Stimulated activated CD8-positive, alpha-beta memory T cell treated with anti-CD3 and anti-CD28 coated beads, Interleukin-2, amount 100 ng/mL, for 1 hour (primary cell): ENCODE results near the gene SORCS1.

Experiments
- DNase-seq, 2 donors: peaks; one replicate each; pipeline ENCODE4 v3.0.0-alpha.2; 2020; ENCODE audit warnings: low read depth in 2 of 2

The SORCS1 gene

DNA sequence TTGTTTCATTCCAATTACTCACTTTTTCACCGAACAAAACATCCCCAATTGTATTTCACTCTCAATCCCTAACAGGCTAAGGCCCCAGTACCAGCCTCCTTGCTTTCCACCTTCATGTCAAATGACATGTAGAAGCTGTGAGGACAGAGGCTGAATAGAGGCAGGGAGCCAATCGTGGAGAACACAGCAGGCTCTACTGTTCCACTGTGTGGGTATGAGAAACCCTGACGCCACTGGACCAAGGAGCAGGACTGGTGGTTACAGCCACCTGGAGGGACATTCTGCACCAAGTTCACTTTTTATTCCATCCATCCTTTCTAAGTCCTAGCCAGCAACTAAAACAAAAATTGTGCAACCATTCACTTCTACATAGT, 502.8 kb downstream of the SORCS1 start:
- DNase-seq: no peak

DNA sequence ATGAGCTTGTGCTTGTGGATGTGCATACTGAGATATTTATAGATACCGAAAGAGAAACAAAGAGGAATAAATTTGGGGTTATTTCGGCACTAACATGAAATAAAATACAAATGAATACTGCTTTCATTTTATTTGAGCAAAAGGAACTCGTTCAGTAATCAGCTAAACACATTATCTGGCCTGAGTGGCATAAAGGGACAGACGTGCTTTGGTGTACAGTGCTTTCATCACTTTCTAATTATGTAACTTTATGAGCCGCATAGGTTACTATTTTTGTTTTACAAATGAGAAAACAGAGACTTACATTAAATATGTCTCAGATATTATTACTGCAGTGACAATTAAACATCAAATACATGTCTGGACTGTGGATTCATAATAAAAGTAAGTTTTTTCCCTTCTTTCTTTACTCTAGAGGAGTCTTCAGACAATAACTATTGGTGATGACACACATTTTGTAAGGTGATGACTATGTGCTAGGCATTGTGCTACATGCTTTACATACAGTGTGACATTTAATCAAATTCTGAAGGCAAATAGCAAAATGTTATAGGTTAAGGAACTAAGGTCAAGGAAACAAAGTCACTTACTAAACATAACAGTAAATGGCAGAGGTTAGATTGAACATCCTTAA, 503.3 kb downstream of the SORCS1 start:
- DNase-seq: no peak

DNA sequence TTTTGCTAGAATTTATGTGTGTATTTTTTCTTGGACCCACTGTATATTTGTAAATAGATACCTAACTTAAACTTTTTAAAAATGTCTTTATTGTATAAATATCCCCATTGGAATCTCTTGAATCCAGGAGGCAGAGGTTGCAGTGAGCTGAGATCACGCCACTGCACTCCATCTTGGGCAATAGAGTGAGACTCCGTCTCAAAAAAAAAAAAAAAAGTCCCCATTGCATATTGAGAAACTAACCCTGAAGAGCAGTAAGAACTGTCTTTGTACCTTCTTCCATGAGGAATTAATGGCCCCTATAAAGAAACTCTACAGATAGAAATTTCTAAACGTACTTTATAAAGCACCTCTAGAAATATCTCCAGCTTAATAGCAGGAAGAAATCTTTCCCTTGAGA, 504.0 kb downstream of the SORCS1 start:
- DNase-seq: no peak

DNA sequence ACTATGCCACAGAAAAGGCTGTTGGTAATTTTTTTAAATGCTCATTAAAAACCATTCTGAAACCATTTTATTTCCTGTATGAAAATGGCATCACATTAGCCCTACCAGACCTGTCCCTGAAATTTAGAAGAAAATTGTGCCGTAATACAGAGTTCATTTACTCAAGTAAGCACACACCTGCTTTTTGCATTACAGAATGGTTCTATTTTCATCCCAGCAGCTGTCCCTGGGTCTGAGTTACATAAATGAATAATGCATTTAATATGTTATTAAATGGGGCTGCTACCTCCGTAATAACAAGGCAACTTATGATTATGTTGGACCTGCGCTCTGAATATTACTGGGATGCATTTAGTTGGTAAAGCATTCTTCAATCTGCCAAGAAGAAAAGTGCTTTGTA, 508.9 kb downstream of the SORCS1 start:
- no peak for DNase-seq

DNA sequence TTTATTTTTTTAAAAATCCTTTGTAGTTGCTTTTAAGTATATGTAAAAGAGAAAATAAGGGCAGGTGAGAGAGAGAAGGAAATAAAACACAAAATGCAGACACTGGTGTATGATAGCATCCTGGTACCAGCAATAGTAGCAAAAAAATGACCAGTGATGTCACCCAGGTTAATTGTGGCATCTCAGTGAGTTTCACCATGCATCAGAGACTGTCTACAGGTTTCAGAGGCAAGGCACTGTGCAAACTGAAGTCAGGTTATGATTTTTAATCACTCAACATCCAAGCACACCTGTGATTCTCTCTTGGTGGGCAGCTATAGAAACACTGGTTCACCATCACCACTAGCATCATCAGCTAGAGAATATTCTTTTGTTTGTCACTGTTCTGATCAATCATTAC, 509.3 kb downstream of the SORCS1 start:
- DNase-seq: no peak

DNA sequence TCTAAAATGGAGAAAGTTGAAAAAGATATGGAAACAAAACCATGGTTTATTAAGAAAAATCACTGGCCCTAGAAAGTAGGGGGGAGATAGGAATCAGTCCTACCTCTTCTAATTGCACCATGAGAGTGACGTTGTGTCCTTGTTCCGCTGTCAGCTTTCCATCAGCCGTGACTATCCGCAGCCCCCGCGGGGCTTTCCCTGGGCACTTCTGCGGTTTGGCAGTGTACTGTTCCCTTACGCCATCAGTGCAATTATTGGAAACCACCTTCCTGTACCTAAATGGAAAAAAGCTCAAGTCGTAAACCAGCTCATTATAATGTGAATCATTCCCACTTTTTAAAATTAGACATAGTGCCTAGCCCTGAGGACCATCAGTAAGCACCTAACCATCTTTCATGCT, 512.2 kb downstream of the SORCS1 start:
- DNase-seq: no peak

DNA sequence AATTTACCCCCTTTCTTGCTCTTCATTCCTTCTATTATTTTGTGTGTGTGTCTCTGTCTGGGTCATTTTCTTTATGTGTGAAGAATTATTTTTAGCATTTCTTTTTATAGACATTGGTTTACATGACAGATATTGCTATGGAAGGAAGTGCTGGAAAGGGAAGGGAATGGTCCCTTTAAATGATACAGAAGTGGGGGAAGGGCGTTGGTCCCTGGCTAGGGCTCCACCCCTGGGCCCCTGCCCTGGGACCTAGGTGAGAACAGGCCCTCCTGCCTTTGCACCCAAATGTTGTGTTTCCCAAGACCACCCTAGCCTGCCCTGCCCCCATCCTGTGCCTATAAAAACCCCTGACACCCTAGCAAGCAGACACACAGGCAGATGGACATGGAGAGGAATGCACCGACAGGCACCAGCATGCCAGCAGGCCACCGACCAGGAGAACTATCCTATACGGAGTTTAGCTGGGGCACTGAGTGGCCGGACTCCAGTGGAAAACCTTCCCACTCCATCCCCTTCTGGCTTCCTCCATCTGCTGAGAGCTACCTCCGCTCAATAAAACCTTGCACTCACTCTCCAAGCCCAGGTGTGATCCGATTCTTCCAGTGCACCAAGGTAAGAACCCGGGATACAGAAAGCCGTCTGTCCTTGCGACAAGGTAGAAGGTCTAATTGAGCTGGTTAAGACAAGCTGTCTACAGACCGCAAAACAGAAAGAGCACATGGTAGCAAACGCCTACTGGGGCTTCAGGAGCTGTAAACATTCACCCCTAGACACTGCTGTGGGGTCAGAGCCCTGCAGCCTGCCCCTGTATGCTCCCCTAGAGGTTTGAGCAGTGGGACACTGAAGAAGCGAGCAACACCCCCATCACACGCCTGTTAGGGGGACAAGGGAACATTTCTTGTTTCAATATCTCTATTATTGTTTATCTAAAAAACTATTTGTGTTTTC, 515.7 kb downstream of the SORCS1 start:
- DNase-seq: no peak

DNA sequence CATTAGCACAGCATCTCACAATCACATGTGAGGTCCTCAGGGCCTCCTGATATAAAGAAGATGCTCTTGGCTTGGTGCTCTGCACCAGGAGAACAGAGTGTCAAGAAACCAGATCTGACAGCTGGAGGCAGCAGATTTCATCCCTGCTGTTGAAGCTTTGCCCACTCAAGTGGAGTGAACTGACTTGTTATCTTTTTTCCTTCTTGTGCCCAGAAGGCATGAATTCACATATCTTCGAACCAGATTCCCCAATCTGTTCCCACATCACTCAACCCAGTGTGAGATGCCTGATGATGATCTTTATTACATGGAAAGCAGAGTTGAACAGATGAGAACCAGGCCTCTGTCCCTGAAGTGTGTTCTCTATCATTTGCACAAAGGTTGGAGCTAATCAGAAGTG, 521.0 kb downstream of the SORCS1 start:
- no peak for DNase-seq

DNA sequence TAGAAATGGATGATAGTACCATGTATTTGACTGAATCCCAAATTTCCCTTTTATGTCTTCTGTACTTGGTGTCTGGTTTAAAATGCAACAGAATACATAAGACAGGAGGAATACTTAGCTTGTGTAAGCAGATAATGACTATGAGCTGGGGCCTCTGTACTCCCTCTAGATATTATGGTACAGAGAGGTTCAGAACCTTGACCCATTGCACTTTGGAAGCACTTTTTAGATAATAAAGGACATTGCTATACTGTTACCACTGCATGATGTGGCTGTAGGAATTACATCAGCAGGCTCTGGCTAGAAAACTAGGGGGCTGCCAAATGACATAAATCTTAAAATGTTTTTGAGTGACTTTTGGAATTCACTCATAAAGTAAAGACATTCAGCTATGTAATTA, 526.6 kb downstream of the SORCS1 start:
- no peak for DNase-seq

DNA sequence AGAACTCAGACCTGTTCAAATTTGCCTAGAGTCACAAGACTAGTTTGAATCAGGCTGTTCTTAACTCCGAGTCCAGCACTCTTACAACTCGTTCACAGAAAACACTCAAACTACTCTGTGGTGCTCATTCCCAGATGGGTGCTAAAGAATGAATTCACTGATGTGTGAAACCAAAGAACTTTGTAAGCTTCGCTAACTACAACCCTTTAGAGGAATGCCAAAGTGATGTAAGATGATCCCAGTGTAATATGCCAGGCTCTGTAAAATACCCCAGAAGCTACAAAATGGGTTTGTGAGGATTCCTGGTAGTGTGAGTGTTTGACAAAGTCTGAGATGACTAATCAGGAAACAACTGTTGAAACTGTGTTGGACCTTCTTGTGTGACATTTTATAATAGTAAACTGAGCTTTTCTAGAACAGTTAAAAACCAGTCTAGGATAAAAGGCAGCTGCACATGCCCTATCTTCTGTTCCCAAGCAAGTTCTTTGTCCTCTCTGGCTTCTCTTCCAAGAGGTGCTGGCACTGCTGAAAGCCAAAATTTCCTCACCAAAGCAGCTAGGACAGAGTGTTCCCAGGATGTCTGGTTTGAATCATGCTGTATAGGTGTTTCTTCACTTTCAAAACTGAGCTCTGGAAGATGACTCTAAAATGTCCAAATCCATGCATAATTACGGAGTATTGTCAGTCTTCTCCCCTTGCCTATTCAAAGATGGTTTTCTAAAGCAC, 527.6 kb downstream of the SORCS1 start:
- no peak for DNase-seq

DNA sequence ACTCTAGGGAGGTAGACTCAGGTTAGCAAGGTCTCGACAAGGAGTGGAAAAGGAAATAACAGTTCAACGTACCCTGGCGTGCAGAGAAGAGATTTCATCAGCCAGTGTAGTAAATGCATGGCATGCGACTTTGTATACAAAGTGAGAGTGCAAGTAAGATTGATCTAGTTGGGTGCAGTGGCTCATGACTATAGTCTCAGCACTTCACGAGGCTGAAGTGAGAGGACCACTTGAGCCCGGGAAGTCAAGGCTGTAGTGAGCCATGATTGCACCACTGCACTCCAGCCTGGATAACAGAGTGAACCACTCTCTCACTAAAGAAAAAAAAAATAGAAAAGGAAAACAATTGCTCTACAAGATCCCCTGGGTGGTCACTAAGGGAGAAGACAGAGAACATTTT, 528.6 kb downstream of the SORCS1 start:
- DNase-seq: no peak

DNA sequence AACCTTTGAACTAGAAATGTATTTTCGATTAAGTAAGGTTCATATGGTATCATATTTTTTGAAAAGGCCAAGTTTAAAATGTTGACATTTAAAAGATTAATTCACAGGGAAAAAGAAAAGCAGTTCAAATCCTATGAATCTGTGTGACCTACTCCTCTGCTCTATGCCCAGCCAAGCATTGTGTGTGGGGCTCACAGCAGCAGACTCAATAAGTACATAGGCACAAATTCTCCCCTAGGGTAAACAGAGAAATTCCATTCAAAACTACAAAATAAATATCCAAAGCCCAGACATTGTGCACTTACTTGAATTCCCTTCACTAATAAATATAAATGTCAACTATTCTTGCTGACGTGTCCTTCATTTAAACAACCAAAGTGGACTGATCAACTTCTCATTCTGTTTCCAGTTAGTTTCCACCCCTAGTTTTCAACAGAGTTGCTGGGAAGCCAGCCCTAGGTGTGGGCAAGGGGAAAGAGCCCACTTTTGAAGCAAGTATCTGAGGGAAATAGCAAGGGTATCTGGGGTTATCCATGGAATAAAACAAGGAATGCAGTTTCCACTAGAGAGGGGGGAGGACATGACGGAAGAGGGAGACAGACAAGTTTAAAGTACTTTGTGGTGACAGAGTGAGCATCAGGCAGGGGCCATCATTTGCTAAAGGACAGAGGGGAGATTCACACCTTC, 533.3 kb downstream of the SORCS1 start:
- DNase-seq: no peak

DNA sequence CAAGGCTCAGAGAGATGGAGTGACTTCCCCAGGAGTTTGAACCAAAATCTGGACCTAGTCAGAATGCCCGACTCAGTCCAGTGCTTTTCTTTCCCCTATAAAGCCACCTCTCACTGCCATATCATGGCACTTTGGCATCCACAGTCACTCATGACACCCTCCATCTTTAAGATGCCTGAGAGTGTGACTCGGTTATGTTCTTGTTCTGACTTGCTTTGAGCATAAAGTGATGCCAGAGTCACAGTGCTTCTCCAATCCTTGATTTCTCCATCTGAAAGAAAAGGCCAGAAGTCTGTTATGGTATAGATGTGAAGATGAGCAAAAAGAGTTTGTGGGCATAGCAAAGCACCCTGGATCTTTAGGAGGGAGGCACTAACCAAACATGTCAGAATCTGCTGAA, 538.1 kb downstream of the SORCS1 start:
- DNase-seq: no peak

DNA sequence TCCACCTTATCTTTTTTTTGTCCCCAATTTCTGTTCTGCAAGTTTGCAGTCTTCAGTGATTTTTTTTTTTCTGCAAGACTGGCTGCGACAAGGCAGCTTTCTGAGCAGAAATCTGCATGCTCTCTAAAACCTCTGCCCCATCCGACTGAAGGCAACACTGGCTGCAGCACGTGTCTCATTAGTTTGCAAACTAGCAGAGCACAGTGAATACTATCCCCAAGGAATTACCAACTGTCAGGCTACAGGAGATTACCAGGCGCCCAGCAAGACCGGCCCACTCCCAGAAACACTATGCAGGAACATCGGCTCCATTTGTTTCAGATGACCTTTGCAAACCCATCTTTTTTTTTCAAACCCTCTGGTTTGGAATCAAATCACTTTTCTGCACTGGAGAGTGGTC, 538.8 kb downstream of the SORCS1 start:
- DNase-seq: no peak

DNA sequence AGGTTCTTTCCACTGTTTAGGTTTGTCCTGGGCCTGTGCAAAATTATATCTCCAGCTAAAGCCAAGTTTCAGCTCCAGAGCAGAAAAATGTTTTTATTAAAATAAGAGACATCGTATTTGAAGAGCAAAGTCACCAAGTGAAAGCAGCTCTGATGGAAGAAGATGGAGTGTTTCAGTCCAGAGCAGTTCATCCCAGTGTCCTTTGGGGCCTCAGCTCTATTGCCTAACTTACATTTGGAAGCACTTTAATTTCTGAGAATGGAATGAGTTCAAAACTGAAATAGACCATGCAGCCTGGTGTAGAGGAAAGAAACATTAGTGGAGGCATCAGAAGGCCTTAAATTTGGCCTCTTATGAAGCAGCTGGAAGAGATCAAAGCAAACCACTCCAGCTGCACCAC, 545.2 kb downstream of the SORCS1 start:
- DNase-seq: no peak

DNA sequence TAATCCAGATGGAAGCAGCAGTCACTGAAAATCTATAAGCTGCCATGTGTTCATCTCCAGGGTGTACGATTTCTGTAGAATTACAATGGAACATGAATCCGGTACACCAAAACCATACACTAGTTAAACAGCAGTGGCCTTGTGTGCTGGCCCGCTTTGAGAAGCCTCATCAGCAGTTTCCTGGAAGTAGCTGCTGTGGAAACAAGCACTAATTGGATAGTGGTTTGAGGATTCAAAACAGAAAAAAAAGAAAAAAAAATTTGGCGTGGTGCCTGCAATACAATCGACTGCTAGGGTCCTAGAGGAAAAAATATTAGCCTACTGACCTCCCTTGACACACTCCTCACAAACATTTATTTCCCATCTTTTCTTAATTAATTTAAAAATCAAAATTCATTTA, 545.9 kb downstream of the SORCS1 start:
- DNase-seq: no peak

DNA sequence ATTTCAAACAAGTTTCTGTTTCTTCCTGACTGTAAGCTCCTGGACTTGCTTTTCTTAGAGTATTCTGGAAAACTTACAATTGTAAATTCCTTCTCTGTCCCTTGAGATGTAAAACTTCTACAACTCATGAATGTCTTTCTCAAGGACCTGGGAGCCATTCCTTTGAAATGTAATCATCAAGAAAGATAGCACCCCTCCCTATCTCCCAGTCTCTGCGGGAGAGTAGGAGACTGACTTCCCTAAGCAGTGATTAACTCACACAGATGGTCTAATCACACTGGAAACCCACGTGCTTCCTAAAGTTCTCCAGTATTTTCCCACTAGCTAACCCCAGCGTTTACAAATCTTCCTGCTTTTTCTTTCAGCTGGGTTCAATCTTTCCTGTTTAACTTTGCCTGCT, 549.4 kb downstream of the SORCS1 start:
- no peak for DNase-seq

DNA sequence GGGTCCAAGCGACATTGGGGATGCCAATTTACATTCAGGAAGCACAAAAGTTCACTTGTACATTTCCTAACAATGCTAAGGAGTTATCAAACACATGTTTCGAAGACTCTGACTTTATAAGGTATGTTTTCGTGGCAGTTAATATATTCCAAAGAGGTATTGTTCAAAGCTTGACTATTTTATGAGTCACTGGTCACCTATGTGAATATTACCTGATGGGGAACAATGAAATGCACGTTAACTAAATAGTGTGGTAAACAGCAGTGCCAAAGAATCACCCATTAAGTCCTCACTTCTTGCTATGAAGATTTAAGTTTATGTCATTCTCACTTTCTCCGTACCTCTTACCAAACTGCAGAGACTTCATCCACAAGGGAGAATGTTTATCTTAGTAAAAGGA, 550.2 kb downstream of the SORCS1 start:
- no peak for DNase-seq

DNA sequence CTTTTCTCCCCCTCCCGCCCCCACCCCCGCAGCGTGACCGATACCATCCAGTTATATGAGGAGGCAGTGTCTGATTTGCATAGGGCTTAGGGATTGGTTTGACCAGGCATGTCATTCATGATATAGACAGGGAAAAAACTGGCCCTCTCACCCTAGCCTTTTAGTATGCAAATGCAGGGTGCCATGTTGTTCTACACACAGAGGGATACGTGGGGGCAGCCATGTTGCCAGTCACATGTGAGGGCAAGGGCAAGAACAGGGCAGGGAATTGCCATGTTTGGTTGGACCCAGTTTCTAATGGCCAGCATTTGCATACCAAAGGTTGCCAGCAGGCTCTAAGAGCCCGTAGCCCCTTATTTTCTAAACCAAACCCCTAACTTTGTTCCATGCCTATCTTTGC, 552.1 kb downstream of the SORCS1 start:
- DNase-seq: no peak

DNA sequence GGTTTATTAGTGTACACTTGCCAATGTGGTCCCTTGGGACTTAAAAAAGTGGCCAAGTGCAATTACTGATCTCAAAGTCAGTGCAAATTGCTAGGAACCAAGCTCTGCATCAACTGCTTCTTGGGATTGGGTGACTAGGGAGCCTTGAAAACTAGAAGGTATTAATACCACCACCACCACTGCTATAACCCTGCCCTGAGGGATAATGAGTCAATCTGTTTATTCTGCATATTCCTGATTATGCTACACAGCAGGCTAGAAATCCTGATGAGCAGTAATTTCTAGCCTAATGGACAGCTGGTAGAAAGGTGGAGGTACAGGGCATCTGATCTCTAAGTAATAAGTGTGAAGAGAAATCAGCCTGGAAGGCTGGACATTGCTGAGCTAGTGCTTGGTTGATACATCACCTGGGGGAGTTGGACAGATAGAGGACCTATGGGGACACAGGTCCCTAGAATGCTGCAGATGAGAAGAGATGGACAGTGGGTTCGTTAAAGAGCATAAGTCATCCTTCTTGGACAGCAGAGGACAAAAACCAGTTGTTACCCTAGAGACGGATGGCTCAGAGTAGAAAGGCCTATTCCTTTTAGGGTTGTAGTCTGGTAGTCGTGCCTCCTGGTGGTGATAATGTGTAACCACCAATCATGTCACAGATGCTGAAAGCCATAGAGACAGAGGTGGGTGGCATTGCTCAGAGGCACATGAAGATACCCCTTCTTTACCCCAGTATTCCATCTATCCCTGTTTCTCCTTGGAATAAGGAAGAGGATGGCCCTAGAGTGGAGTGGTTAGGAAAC, 554.8 kb downstream of the SORCS1 start:
- DNase-seq: no peak

DNA sequence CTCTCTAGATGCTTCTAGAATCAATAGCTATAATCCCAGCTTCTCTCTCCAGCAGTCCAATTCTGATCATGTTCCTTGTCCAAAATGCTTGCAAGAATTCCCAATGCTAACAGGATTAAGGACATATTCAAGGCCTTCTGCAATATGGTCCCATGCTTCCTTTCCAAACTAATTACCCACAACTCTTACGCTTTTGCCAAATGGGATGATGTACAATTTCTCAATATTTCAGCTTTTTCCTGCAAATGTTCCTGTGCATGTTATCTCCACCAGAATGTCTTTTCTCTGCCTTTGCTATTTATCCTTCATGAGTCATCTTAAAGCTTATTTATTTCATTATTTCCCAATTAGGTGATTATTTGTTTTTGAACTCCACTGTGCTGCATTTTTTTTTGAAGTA, 556.4 kb downstream of the SORCS1 start:
- no peak for DNase-seq
